ENCODE measurements around the gene ABHD18. TPM values are rescaled to one million over a fixed set of nuclear protein-coding genes. Genes with fewer than 3 reads are reported as not detected.

Gene ABHD18
- total RNA-seq, 4 donors from 2014 or later = 6.5 to 10.0 (median 8.4) TPM

- Histone ChIP-seq H3K27me3 (no peaks in the 10 kb centered on the region), H3K27ac (no peak overlapping the region), H3K36me3 (peaks cover 0 to 46% of the 10 kb centered on the region in 2 donors), H3K9me3 (peaks cover 0 to 20% (median 0%) of the 10 kb centered on the region in 3 donors), H3K4me3 (no peak overlapping the region), H3K4me1 (no peaks in the 10 kb centered on the region)
- no peak for ATAC-seq
- WGBS, 2 donors (ENCODE audit: low coverage in 1 of 2) = 33 to 81% methylated on average over 2 to 8 of the region's 8 CpGs
- no peak for TF ChIP-seq EP300 (IDR thresholded peaks at IDR 0.05)
- TF ChIP-seq CTCF (IDR thresholded peaks at IDR 0.05) = peak in 1 of 4 experiments; percentile 15
- TF ChIP-seq POLR2AphosphoS5 (IDR thresholded peaks at IDR 0.05) = no peak
- no peak for TF ChIP-seq POLR2A (IDR thresholded peaks at IDR 0.05)
These were observed 32.6 kb downstream of the ABHD18 start for GRCh38 chr4:127997534-127998388.

- Histone ChIP-seq H3K27ac (no peak overlapping the region), H3K36me3 (peaks cover 0 to 48% of the 10 kb centered on the region in 2 donors), H3K4me1 (no peaks in the 10 kb centered on the region), H3K27me3 (no peaks in the 10 kb centered on the region), H3K9me3 (no peaks in the 10 kb centered on the region), H3K4me3 (no peak overlapping the region)
- no peak for TF ChIP-seq CTCF (IDR thresholded peaks at IDR 0.05)
- no peak for TF ChIP-seq EP300 (IDR thresholded peaks at IDR 0.05)
- no peak for TF ChIP-seq POLR2AphosphoS5 (IDR thresholded peaks at IDR 0.05)
- WGBS, 2 donors (ENCODE audit: low coverage in 1 of 2) = 82 to 96% methylated on average over 4 to 5 of the region's 5 CpGs
- no peak for ATAC-seq
These were observed 41.4 kb downstream of the ABHD18 start for GRCh38 chr4:128006592-128006991.

- no peak for ATAC-seq
- Histone ChIP-seq H3K4me3 (no peak overlapping the region), H3K4me1 (no peaks in the 10 kb centered on the region), H3K27me3 (no peaks in the 10 kb centered on the region), H3K27ac (no peak overlapping the region), H3K9me3 (no peaks in the 10 kb centered on the region), H3K36me3 (peaks cover 0 to 46% of the 10 kb centered on the region in 2 donors)
- no peak for TF ChIP-seq POLR2A (IDR thresholded peaks at IDR 0.05)
- TF ChIP-seq POLR2AphosphoS5 (IDR thresholded peaks at IDR 0.05) = no peak
- WGBS, 2 donors (ENCODE audit: low coverage in 1 of 2) = 80 to 85% methylated on average over 2 to 3 of the region's 3 CpGs
These were observed 44.2 kb downstream of the ABHD18 start for GRCh38 chr4:128009428-128009827.

- H3K27me3 ChIP-seq = no peaks in the 10 kb centered on the region
- peaks cover 0 to 99% of the 10 kb centered on the region in 2 donors for H3K36me3 ChIP-seq
- no peak for TF ChIP-seq POLR2A (IDR thresholded peaks at IDR 0.05)
- TF ChIP-seq POLR2AphosphoS5 (IDR thresholded peaks at IDR 0.05) = no peak
- TF ChIP-seq CTCF (IDR thresholded peaks at IDR 0.05) = no peak
- no peak for TF ChIP-seq EP300 (IDR thresholded peaks at IDR 0.05)
- no peak for ATAC-seq
- no peak overlapping the region for H3K27ac ChIP-seq
- H3K4me3 ChIP-seq = no peak overlapping the region
- no peaks in the 10 kb centered on the region for H3K4me1 ChIP-seq
- no peaks in the 10 kb centered on the region for H3K9me3 ChIP-seq
These were observed 60.1 kb downstream of the ABHD18 start for GRCh38 chr4:128025319-128025718.

GRCh38 chr4:128029907-128030306, 64.7 kb downstream of the ABHD18 start:
- TF ChIP-seq POLR2AphosphoS5 (IDR thresholded peaks at IDR 0.05) (no peak), POLR2A (IDR thresholded peaks at IDR 0.05) (no peak), CTCF (IDR thresholded peaks at IDR 0.05) (no peak), EP300 (IDR thresholded peaks at IDR 0.05) (no peak)
- Histone ChIP-seq H3K9me3 (no peaks in the 10 kb centered on the region), H3K4me1 (no peaks in the 10 kb centered on the region), H3K27me3 (no peaks in the 10 kb centered on the region), H3K36me3 (peaks cover 0 to 77% of the 10 kb centered on the region in 2 donors), H3K27ac (no peak overlapping the region), H3K4me3 (no peak overlapping the region)
- ATAC-seq = no peak
- WGBS, 2 donors (ENCODE audit: low coverage in 1 of 2) = 97 to 98% methylated on average over 4 of the region's 4 CpGs

Measured in gastroesophageal sphincter (tissue), 4 donors.